ENCODE data around the gene GPR45. TPM values are rescaled to one million over a fixed set of nuclear protein-coding genes. Genes with fewer than 3 reads are reported as not detected.

The GPR45 gene
- total RNA-seq, 1 experiment from 2014 or later: not detected

GRCh38 chr2:105261061-105261460 is 19.5 kb downstream of the GPR45 start:
- Histone ChIP-seq H3K9me3 (no peaks in the 10 kb centered on the region), H3K4me3 (ENCODE audit: low read depth, low read length) (no peak overlapping the region), H3K4me1 (peaks cover 12% of the 10 kb centered on the region; the same call in 1 of the 2 replicates), H3K27me3 (replicated peaks; ENCODE audit: control insufficient read depth, insufficient read depth, low read length) (no peaks in the 10 kb centered on the region), H3K36me3 (ENCODE audit: control insufficient read depth, insufficient read depth, low read length) (no peaks in the 10 kb centered on the region)
- peaks cover 5% of the 10 kb centered on the region for H3K4me1 Mint-ChIP-seq (ENCODE audit: low read depth, unreplicated experiment)
- TF ChIP-seq CTCF (IDR thresholded peaks at IDR 0.05; ENCODE audit: insufficient read depth in 1 of 2, low read depth in 1 of 2, low read length in 1 of 2, severe bottlenecking in 1 of 2, unreplicated experiment in 1 of 2): no peak
- CTCF ChIA-PET: interaction anchor here (0.5 kb wide), 1 partner anchor 23 kb away, joined by 6 read pairs; no protein-coding TSS in a partner anchor
- peaks cover 30% of the 10 kb centered on the region for H3K36me3 Mint-ChIP-seq (ENCODE audit: insufficient read depth, unreplicated experiment)
- intact Hi-C loops (cut with micrococcal nuclease; ENCODE audit: unreplicated experiment): no loop called here
- POLR2A ChIA-PET: no interaction called here
- BruUV-seq (replicated peaks): no TSS peak
- H3K9me3 Mint-ChIP-seq (ENCODE audit: unreplicated experiment): no peaks in the 10 kb centered on the region
- DNase-seq: no peak
- H3K4me3 Mint-ChIP-seq (ENCODE audit: unreplicated experiment): no peak overlapping the region
- no peaks in the 10 kb centered on the region for H3K27me3 Mint-ChIP-seq (ENCODE audit: insufficient read depth, unreplicated experiment)
- no peak overlapping the region for H3K27ac Mint-ChIP-seq (ENCODE audit: unreplicated experiment)

DNA sequence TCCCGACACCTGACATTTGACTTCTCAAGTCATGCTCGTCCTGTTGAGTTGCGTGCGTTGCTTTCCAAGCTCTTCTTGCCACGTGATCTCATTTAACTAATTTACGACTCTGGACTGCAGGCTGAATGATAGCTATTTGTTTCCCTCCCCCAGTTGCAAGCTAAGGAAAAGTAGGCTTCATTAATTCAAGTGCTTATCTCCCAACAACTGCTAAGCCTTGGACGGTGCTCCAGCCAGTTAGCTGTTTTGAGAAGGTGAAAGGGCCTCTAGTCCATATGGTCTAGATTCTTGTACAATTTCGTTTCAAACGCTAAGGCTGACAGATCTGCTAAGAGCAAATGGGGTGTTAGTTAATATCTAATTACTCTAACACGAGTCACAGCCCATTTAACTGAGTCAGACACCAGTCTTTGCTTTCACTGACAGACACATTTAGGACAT is 21.1 kb downstream of the GPR45 start:
- no peaks in the 10 kb centered on the region for H3K9me3 Mint-ChIP-seq (ENCODE audit: unreplicated experiment)
- no TSS peak for BruUV-seq (replicated peaks)
- no peak for TF ChIP-seq CTCF (IDR thresholded peaks at IDR 0.05; ENCODE audit: insufficient read depth in 1 of 2, low read depth in 1 of 2, low read length in 1 of 2, severe bottlenecking in 1 of 2, unreplicated experiment in 1 of 2)
- no peaks in the 10 kb centered on the region for H3K4me1 Mint-ChIP-seq (ENCODE audit: low read depth, unreplicated experiment)
- no peak overlapping the region for H3K4me3 ChIP-seq (ENCODE audit: low read depth, low read length)
- peaks cover 39% of the 10 kb centered on the region for H3K36me3 Mint-ChIP-seq (ENCODE audit: insufficient read depth, unreplicated experiment)
- no peak for DNase-seq
- no peaks in the 10 kb centered on the region for H3K27me3 Mint-ChIP-seq (ENCODE audit: insufficient read depth, unreplicated experiment)
- H3K9me3 ChIP-seq: no peaks in the 10 kb centered on the region
- no peak overlapping the region for H3K4me3 Mint-ChIP-seq (ENCODE audit: unreplicated experiment)
- ChIA-PET POLR2A (no interaction called here), CTCF (no interaction called here)
- no peaks in the 10 kb centered on the region for H3K27me3 ChIP-seq (replicated peaks; ENCODE audit: control insufficient read depth, insufficient read depth, low read length)
- H3K36me3 ChIP-seq (ENCODE audit: control insufficient read depth, insufficient read depth, low read length): no peaks in the 10 kb centered on the region
- no peaks in the 10 kb centered on the region for H3K4me1 ChIP-seq
- intact Hi-C loops (cut with micrococcal nuclease; ENCODE audit: unreplicated experiment): no loop called here
- no peak overlapping the region for H3K27ac Mint-ChIP-seq (ENCODE audit: unreplicated experiment)

GRCh38 chr2:105269426-105269825 is 27.9 kb downstream of the GPR45 start:
- ChIA-PET CTCF (no interaction called here), POLR2A (no interaction called here)
- intact Hi-C loops (cut with micrococcal nuclease; ENCODE audit: unreplicated experiment): no loop called here

More at GRCh38 chr2:105269426-105269825, 27.9 kb downstream of the GPR45 start:
- no peaks in the 10 kb centered on the region for H3K4me1 ChIP-seq
- H3K4me1 Mint-ChIP-seq (ENCODE audit: low read depth, unreplicated experiment): no peaks in the 10 kb centered on the region
- no TSS peak for BruUV-seq (replicated peaks)
- H3K27me3 ChIP-seq (replicated peaks; ENCODE audit: control insufficient read depth, insufficient read depth, low read length): no peaks in the 10 kb centered on the region
- H3K27ac Mint-ChIP-seq (ENCODE audit: unreplicated experiment): no peak overlapping the region
- no peaks in the 10 kb centered on the region; the same call in 1 of the 2 replicates for H3K36me3 ChIP-seq (ENCODE audit: control insufficient read depth, insufficient read depth, low read length)
- no peaks in the 10 kb centered on the region for H3K27me3 Mint-ChIP-seq (ENCODE audit: insufficient read depth, unreplicated experiment)
- no peak for TF ChIP-seq CTCF (IDR thresholded peaks at IDR 0.05; ENCODE audit: insufficient read depth in 1 of 2, low read depth in 1 of 2, low read length in 1 of 2, severe bottlenecking in 1 of 2, unreplicated experiment in 1 of 2)
- H3K4me3 Mint-ChIP-seq (ENCODE audit: unreplicated experiment): no peak overlapping the region
- no peaks in the 10 kb centered on the region for H3K9me3 ChIP-seq
- no peaks in the 10 kb centered on the region for H3K9me3 Mint-ChIP-seq (ENCODE audit: unreplicated experiment)
- H3K4me3 ChIP-seq (ENCODE audit: low read depth, low read length): no peak overlapping the region
- no peak for DNase-seq
- H3K36me3 Mint-ChIP-seq (ENCODE audit: insufficient read depth, unreplicated experiment): peaks cover 41% of the 10 kb centered on the region

Data from Caco-2 (cell line).